Left forelimb (tissue), 1 donor: Measurements from ENCODE around the gene AACS.
"Not testable (repeated sequence)": the region's sequence is repeated elsewhere in the genome, so short reads cannot be mapped to it uniquely, and the experiment has no call there.

Experiments
- DNase-seq: peaks from one replicate; pipeline ENCODE4 v3.0.0-alpha.2; 2018; ENCODE audit warnings: low spot score

The AACS gene

GRCh38 chr12:125065021-125065918 is at the start of gene AACS:
Gene AACS (plus strand): TSS chr12:125065435. CDS start chr12:125065585, 150 bp downstream.
- peak; percentile 88 for DNase-seq

- no peak for DNase-seq
Observed at GRCh38 chr12:125015680-125016310, 49.4 kb upstream of the AACS start.

GRCh38 chr12:125017801-125018200 is 47.4 kb upstream of the AACS start:
- no peak for DNase-seq

GRCh38 chr12:125018356-125018755 is 46.9 kb upstream of the AACS start:
- DNase-seq, result no peak

GRCh38 chr12:125021096-125021495 is 44.1 kb upstream of the AACS start:
- DNase-seq, result no peak

- DNase-seq, result no peak
Observed at GRCh38 chr12:125021771-125022170, 43.5 kb upstream of the AACS start.

- no peak for DNase-seq
Observed at GRCh38 chr12:125023065-125023464, 42.2 kb upstream of the AACS start.

- no peak for DNase-seq
Observed at GRCh38 chr12:125024949-125025563, 40.2 kb upstream of the AACS start.

GRCh38 chr12:125025606-125026235 is 39.5 kb upstream of the AACS start:
- DNase-seq, result no peak

GRCh38 chr12:125028106-125028505 is 37.1 kb upstream of the AACS start:
- DNase-seq, result no peak

GRCh38 chr12:125029761-125030358 is 35.4 kb upstream of the AACS start:
- DNase-seq, result no peak

- DNase-seq, result not testable (repeated sequence)
Observed at GRCh38 chr12:125031471-125031870, 33.8 kb upstream of the AACS start.

- no peak for DNase-seq
Observed at GRCh38 chr12:125032466-125033152, 32.6 kb upstream of the AACS start.

GRCh38 chr12:125033288-125033687 is 31.9 kb upstream of the AACS start:
- DNase-seq, result no peak

- no peak for DNase-seq
Observed at GRCh38 chr12:125038976-125039625, 26.1 kb upstream of the AACS start.

- DNase-seq, result no peak
Observed at GRCh38 chr12:125049093-125049458, 16.2 kb upstream of the AACS start.

GRCh38 chr12:125050446-125050845 is 14.8 kb upstream of the AACS start:
- DNase-seq, result no peak

- no peak for DNase-seq
Observed at GRCh38 chr12:125050868-125051267, 14.4 kb upstream of the AACS start.

GRCh38 chr12:125053821-125054220 is 11.4 kb upstream of the AACS start:
- no peak for DNase-seq

- no peak for DNase-seq
Observed at GRCh38 chr12:125055591-125055990, 9.6 kb upstream of the AACS start.

GRCh38 chr12:125056306-125056705 is 8.9 kb upstream of the AACS start:
- DNase-seq, result no peak
